ENCODE results near the gene PPP1R14D.

PPP1R14D gene

GRCh38 chr15:40819048-40819447, 9.5 kb downstream of the PPP1R14D start:
- DNase-seq (ENCODE audit: low spot score) = no peak

GRCh38 chr15:40815042-40815698, 13.3 kb downstream of the PPP1R14D start:
- DNase-seq (ENCODE audit: low spot score) = no peak

GRCh38 chr15:40812721-40813425, 15.6 kb downstream of the PPP1R14D start:
- DNase-seq (ENCODE audit: low spot score) = no peak

- no peak for DNase-seq (ENCODE audit: low spot score)
Observed at GRCh38 chr15:40808861-40809450, 19.6 kb downstream of the PPP1R14D start.

- DNase-seq (ENCODE audit: low spot score) = no peak
Observed at GRCh38 chr15:40807888-40808461, 20.5 kb downstream of the PPP1R14D start.

- peak; percentile 95 for DNase-seq (ENCODE audit: low spot score)
Observed at GRCh38 chr15:40807028-40807887, 21.2 kb downstream of the PPP1R14D start, which contains the start of the genes DNAJC17 and ZFYVE19. Gene DNAJC17 (minus strand): TSS chr15:40807473. CDS start chr15:40807446, 27 bp downstream. Gene ZFYVE19 (plus strand): TSS chr15:40807089. CDS start chr15:40807590, 501 bp downstream.

GRCh38 chr15:40806672-40807027, 21.9 kb downstream of the PPP1R14D start:
- no peak for DNase-seq (ENCODE audit: low spot score)

- DNase-seq (ENCODE audit: low spot score) = no peak
Observed at GRCh38 chr15:40803688-40804087, 24.8 kb downstream of the PPP1R14D start.

- DNase-seq (ENCODE audit: low spot score) = no peak
Observed at GRCh38 chr15:40803076-40803475, 25.4 kb downstream of the PPP1R14D start.

GRCh38 chr15:40799523-40799922, 29.0 kb downstream of the PPP1R14D start:
- no peak for DNase-seq (ENCODE audit: low spot score)

- no peak for DNase-seq (ENCODE audit: low spot score)
Observed at GRCh38 chr15:40796512-40796911, 32.0 kb downstream of the PPP1R14D start.

- DNase-seq (ENCODE audit: low spot score) = no peak
Observed at GRCh38 chr15:40796041-40796440, 32.5 kb downstream of the PPP1R14D start.

GRCh38 chr15:40793216-40793989, 35.1 kb downstream of the PPP1R14D start:
- no peak for DNase-seq (ENCODE audit: low spot score)

- no peak for DNase-seq (ENCODE audit: low spot score)
Observed at GRCh38 chr15:40792394-40792793, 36.1 kb downstream of the PPP1R14D start.

GRCh38 chr15:40790718-40791117, 37.8 kb downstream of the PPP1R14D start:
- DNase-seq (ENCODE audit: low spot score) = no peak

- no peak for DNase-seq (ENCODE audit: low spot score)
Observed at GRCh38 chr15:40789999-40790398, 38.5 kb downstream of the PPP1R14D start.

- no peak for DNase-seq (ENCODE audit: low spot score)
Observed at GRCh38 chr15:40789119-40789518, 39.4 kb downstream of the PPP1R14D start.

GRCh38 chr15:40787991-40788390, 40.5 kb downstream of the PPP1R14D start:
- no peak for DNase-seq (ENCODE audit: low spot score)

GRCh38 chr15:40787344-40787841, 41.1 kb downstream of the PPP1R14D start:
- peak; percentile 86 for DNase-seq (ENCODE audit: low spot score)

GRCh38 chr15:40785814-40786213, 42.7 kb downstream of the PPP1R14D start:
- no peak for DNase-seq (ENCODE audit: low spot score)

- DNase-seq (ENCODE audit: low spot score) = no peak
Observed at GRCh38 chr15:40785164-40785563, 43.3 kb downstream of the PPP1R14D start.
